ENCODE data around the gene PRM1. TPM values are rescaled to one million over a fixed set of nuclear protein-coding genes. Genes with fewer than 3 reads are reported as not detected.

PRM1 gene
- total RNA-seq, 2 experiments from 2014 or later, result not detected

DNA sequence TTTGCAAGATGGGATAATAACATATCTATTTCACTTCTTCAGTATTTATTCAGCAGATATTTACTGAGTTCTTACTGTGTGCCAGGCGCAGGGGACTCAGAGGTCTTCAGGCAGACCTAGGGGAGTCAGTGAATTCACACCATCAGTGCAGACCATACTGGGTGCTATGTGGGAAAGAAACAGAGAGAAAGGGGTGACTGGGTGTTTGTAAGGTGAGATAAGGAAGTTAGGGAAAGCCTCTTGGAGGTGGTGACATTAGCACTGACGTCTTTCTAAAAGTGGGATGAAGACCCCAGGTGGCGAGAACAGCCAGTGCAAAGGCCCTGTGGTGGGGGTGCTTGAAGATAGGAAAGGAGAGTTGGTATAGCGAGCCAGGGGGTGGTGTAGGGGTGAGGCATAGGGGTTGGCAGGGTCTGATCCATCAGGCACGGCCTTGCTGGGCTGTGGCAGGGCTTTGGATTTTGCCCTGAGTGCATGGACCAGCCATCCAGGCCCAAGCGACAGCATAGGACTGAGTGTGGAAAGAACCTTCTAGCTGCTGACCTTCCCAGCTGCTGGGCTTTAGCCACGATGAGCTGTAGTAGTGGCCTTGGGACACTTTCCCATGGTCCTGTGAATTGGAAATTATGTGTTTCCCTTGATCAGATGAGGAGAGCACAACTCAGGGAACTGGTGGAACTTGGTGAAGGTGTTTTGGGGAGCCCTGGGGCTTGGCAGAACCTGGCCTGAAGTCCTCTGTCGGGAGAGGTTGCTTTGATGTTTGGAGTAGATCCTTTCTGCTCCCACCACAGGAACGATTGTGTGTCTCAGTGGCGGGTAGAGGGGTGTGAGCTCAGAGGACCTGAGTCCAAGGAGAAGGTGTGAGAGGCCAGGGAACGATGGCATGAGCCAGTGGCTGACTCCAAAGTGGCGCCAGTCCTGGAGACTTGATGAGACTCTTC, 21.2 kb downstream of the PRM1 start:
- no peaks in the 10 kb centered on the region for H3K27me3 Mint-ChIP-seq
- ChIA-PET CTCF (interaction anchor here (1.0 to 9.0 kb wide), 7 partner anchors 14 to 296 kb away, joined by 3 to 88 read pairs (median 7); partner anchors contain the start of gene PRM3), POLR2A (interaction anchor here (0.6 to 9.2 kb wide), 8 partner anchors 8 to 364 kb away, joined by 3 to 147 read pairs (median 5); partner anchors contain the start of gene RMI2)
- H3K9me3 Mint-ChIP-seq, result no peaks in the 10 kb centered on the region
- intact Hi-C loops (cut with micrococcal nuclease), result no loop called here
- TF ChIP-seq, protein P1, sequence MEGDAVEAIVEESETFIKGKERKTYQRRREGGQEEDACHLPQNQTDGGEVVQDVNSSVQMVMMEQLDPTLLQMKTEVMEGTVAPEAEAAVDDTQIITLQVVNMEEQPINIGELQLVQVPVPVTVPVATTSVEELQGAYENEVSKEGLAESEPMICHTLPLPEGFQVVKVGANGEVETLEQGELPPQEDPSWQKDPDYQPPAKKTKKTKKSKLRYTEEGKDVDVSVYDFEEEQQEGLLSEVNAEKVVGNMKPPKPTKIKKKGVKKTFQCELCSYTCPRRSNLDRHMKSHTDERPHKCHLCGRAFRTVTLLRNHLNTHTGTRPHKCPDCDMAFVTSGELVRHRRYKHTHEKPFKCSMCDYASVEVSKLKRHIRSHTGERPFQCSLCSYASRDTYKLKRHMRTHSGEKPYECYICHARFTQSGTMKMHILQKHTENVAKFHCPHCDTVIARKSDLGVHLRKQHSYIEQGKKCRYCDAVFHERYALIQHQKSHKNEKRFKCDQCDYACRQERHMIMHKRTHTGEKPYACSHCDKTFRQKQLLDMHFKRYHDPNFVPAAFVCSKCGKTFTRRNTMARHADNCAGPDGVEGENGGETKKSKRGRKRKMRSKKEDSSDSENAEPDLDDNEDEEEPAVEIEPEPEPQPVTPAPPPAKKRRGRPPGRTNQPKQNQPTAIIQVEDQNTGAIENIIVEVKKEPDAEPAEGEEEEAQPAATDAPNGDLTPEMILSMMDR (IDR thresholded peaks at IDR 0.05), result no peak
- ATAC-seq, result no peak
- H3K4me3 Mint-ChIP-seq, result no peak overlapping the region
- H3K4me1 Mint-ChIP-seq (ENCODE audit: low read depth), result peaks cover 54% of the 10 kb centered on the region
- peaks cover 4% of the 10 kb centered on the region for H3K36me3 Mint-ChIP-seq (ENCODE audit: low read depth)
- no peak for DNase-seq
- H3K27ac Mint-ChIP-seq, result no peak overlapping the region

DNA sequence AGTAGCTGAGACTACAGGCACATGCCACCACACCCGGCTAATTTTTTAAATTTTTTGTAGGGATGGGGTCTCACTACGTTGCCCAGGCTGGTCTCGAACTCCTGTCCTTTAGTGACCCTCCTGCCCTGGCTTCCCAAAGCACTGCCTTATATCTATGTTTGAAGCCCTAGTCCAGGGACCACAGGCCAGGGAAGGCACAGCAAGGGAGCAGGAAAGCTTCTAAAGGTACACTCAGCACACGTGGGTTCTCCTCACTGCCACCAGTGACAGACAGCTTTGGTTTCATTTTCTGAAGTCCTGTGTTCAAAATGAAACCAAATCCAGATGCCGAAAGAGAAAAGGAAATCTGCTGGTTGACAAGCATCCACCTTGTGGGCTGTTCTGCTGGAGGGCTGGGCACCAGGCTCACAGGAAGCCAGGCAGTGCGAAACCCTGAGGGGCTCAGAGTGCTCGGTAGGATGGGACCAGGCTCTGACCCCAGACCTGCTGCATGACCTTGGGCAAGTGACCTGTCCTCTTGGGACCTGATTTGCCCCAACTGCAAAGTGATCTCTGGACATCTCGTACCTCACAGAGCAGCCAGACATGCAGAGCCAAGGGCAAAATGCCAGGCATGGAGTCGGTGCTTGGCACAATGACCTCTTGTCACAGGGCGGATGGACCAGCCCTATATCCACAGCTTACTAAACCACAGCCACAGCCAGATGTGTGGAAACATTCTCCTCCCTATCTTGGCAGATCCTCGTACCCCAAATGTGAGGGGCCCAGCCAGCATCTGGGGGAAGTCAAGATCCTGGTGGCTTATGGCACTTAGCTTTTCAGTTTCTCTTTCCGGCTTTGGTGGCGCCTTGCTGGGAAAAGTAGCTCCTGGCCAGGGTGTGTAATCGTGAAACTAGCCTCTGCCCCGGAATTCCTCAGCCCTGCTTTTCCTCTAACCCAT, 22.3 kb downstream of the PRM1 start:
- intact Hi-C loops (cut with micrococcal nuclease), result no loop called here
- Mint-ChIP-seq H3K9me3 (no peaks in the 10 kb centered on the region), H3K4me3 (peak overlapping the region; percentile 23), H3K36me3 (ENCODE audit: low read depth) (peaks cover 14% of the 10 kb centered on the region), H3K27me3 (no peaks in the 10 kb centered on the region), H3K4me1 (ENCODE audit: low read depth) (peaks cover 43% of the 10 kb centered on the region), H3K27ac (peak overlapping the region; percentile 46)
- DNase-seq (peak; percentile 64), ATAC-seq (peak; percentile 9)
- ChIA-PET POLR2A (interaction anchor here (0.6 to 9.2 kb wide), 13 partner anchors 9 to 365 kb away, joined by 3 to 147 read pairs (median 4); partner anchors contain the start of gene RMI2), CTCF (interaction anchor here (0.8 to 9.0 kb wide), 13 partner anchors 12 to 310 kb away, joined by 3 to 88 read pairs (median 3); partner anchors contain the start of gene PRM3)
- TF ChIP-seq, protein P1 (IDR thresholded peaks at IDR 0.05), result no peak

DNA sequence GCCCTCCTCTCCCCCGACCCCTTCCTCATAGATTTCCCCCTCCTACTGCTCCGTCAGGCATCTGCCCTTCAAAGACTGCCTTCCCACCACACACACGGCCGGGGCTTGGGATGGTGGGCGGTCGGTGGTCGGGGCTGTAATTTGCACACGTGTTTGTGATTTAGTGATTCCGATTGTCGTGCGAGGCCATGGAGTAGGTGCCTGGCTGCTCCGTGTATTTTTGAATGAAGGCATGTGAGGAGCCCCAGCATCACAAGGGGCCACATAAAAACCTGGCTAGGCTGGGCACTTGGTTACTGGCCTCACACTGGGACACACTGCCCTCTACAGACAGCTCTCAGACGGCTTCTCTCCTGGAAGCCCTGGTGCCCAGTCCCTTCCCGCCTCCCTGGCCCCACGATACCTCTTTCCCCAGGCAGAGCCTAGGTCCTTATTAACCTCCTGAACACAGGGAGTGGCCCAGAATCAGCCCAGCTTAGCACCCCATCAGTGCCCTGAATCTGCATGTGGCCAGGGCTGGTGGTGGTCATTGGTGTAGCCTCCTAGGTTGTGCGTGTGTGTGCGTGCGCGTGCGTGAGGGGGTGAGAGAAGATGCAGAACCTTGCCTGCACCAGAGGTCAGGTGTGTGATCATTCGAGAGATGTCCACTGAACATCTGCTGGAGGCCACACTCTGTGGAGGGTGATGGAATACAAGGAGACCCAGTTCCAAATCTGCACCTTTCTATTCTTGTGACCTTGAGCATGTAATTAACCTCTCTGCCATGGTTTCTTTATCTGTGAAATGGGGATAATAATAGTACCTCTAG, 23.8 kb downstream of the PRM1 start:
- DNase-seq (peak; percentile 82), ATAC-seq (peak; percentile 21)
- intact Hi-C loops (cut with micrococcal nuclease), result loop anchor here (2.0 kb wide), 2 partner anchors 97 to 285 kb away; no protein-coding TSS in a partner anchor
- Mint-ChIP-seq H3K9me3 (no peaks in the 10 kb centered on the region), H3K4me1 (ENCODE audit: low read depth) (peaks cover 29% of the 10 kb centered on the region), H3K27me3 (no peaks in the 10 kb centered on the region), H3K27ac (peak overlapping the region; percentile 94), H3K36me3 (ENCODE audit: low read depth) (peaks cover 28% of the 10 kb centered on the region), H3K4me3 (peak overlapping the region; percentile 94)
- TF ChIP-seq, protein P1 (IDR thresholded peaks at IDR 0.05), result peak; percentile 59
- CTCF ChIA-PET, result interaction anchor here (0.6 to 9.0 kb wide), 20 partner anchors 19 to 308 kb away, joined by 3 to 88 read pairs (median 6); no protein-coding TSS in a partner anchor
- POLR2A ChIA-PET, result interaction anchor here (0.6 to 9.2 kb wide), 14 partner anchors 10 to 302 kb away, joined by 3 to 147 read pairs (median 20); partner anchors contain the start of genes RMI2 and TNP2

DNA sequence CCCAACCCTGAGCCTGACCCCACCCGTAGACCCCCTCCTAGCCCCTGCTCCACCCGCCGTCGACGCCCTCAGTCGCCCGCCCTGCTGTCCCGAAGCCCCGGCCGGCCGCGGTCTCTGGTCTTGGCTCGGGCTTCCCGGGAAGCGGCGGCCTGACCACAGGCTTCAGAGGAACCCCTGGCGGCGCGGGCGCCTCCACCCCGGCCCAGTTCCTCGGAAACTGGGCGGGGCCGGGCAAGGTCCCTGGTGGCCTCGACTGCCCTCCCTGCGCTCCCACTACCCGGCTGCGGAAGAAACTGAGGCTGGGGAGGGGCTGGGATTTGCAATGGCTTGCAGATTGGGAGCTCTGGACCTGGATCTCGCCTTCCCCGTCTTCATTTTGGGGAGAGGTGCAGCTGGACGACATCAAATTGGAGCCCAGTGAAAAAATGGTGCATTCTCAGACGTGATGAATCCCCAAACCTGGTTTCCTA, 24.4 kb downstream of the PRM1 start:
- ChIA-PET CTCF (interaction anchor here (0.6 to 9.0 kb wide), 27 partner anchors 12 to 312 kb away, joined by 3 to 88 read pairs (median 5); partner anchors contain the start of gene CLEC16A), POLR2A (interaction anchor here (0.6 to 9.2 kb wide), 32 partner anchors 9 to 302 kb away, joined by 3 to 147 read pairs (median 10); partner anchors contain the start of genes RMI2 and TNP2)
- Mint-ChIP-seq H3K4me1 (ENCODE audit: low read depth) (peaks cover 35% of the 10 kb centered on the region), H3K27ac (peak overlapping the region; percentile 94), H3K9me3 (no peaks in the 10 kb centered on the region), H3K27me3 (no peaks in the 10 kb centered on the region), H3K36me3 (ENCODE audit: low read depth) (peaks cover 35% of the 10 kb centered on the region), H3K4me3 (peak overlapping the region; percentile 94)
- TF ChIP-seq, protein P1 (IDR thresholded peaks at IDR 0.05), result no peak
- DNase-seq (no peak), ATAC-seq (no peak)
- intact Hi-C loops (cut with micrococcal nuclease), result loop anchor here (2.0 kb wide), 2 partner anchors 98 to 284 kb away; no protein-coding TSS in a partner anchor

Measured in activated CD8-positive, alpha-beta T cell treated with anti-CD3 and anti-CD28 coated beads for 36 hours (primary cell).